ENCODE measurements around the gene ZNF593OS. TPM values are rescaled to one million over a fixed set of nuclear protein-coding genes. Genes with fewer than 3 reads are reported as not detected.
A peak's percentile ranks its signal among the peaks of the same experiment; 100 is the strongest.

ZNF593OS gene
- total RNA-seq, 1 experiment from 2014 or later: not detected

- H3K79me2 ChIP-seq (ENCODE audit: insufficient read depth, low read length): no peaks in the 10 kb centered on the region
- no peak overlapping the region for H3K23ac ChIP-seq (ENCODE audit: insufficient read length, low read depth, low read length)
- no peak overlapping the region for H3K4me3 Mint-ChIP-seq
- H3K56ac ChIP-seq (ENCODE audit: insufficient read length, low read depth, low read length): no peak overlapping the region
- H3K18ac ChIP-seq (ENCODE audit: insufficient read length, low read depth, low read length): peak overlapping the region; percentile 36
- no peaks in the 10 kb centered on the region for H3K27me3 ChIP-seq (ENCODE audit: insufficient read depth, low read length)
- H3K9me3 Mint-ChIP-seq: no peaks in the 10 kb centered on the region
- no peak for DNase-seq
- H3K9ac ChIP-seq (ENCODE audit: extremely low read depth, insufficient read length, low read length): no peak overlapping the region
- H4K20me1 ChIP-seq (ENCODE audit: control insufficient read depth, insufficient read depth, insufficient read length): no peaks in the 10 kb centered on the region
- H3K27me3 Mint-ChIP-seq (ENCODE audit: low read depth): peaks cover 19% of the 10 kb centered on the region
- no peak overlapping the region for H2BK20ac ChIP-seq (ENCODE audit: low read depth, low read length, poor library complexity, severe bottlenecking)
- no peaks in the 10 kb centered on the region for H3K23me2 ChIP-seq (ENCODE audit: insufficient read length, low read depth, low read length, poor library complexity, severe bottlenecking)
- no peak overlapping the region for H2AK5ac ChIP-seq (ENCODE audit: insufficient read length, low read length)
- no peak for TF ChIP-seq CTCF (conservative IDR thresholded peaks at IDR 0.05)
- H3K4me1 Mint-ChIP-seq: peaks cover 33 to 42% of the 10 kb centered on the region in 2 experiments
- no peak overlapping the region for H3K4ac ChIP-seq (ENCODE audit: low read depth, low read length)
- no peak overlapping the region for H3K4me2 ChIP-seq (ENCODE audit: insufficient read depth, insufficient read length, low read length)
- WGBS (ENCODE audit: extremely low coverage, insufficient read length, low lambda C conversion rate): no CpG with 5 or more reads among the region's 5 CpGs
- no peaks in the 10 kb centered on the region for H3K4me1 ChIP-seq (ENCODE audit: insufficient read depth, low read length)
- no peaks in the 10 kb centered on the region for H3K79me1 ChIP-seq (ENCODE audit: insufficient read depth, low read depth, low read length, poor library complexity, severe bottlenecking)
- no peak overlapping the region for H4K8ac ChIP-seq (replicated peaks; ENCODE audit: insufficient read length, low read depth, low read length)
- H2AFZ ChIP-seq (ENCODE audit: low read length): no peak overlapping the region
- H2BK5ac ChIP-seq (ENCODE audit: insufficient read length, low read length): no peak overlapping the region
- no peaks in the 10 kb centered on the region for H3K9me3 ChIP-seq (ENCODE audit: control insufficient read depth, low read depth, low read length)
- H2BK12ac ChIP-seq (ENCODE audit: insufficient read length, low read depth, low read length): no peak overlapping the region
- H4K5ac ChIP-seq (ENCODE audit: insufficient read length, low read depth, low read length): no peak overlapping the region
- H3K14ac ChIP-seq (ENCODE audit: insufficient read depth, low read length): no peak overlapping the region
- H3T11ph ChIP-seq (ENCODE audit: low read length): no peak overlapping the region
- no peaks in the 10 kb centered on the region for H3K36me3 Mint-ChIP-seq (ENCODE audit: insufficient read depth in 1 of 3, low read depth in 3 of 3)
- no peak overlapping the region for H4K91ac ChIP-seq (ENCODE audit: insufficient read length, low read depth, low read length)
- no peak overlapping the region for H2BK15ac ChIP-seq (ENCODE audit: low read depth, low read length)
- H3K27ac ChIP-seq (ENCODE audit: insufficient read length, low read depth, low read length): no peak overlapping the region
- no peak overlapping the region for H2BK120ac ChIP-seq (ENCODE audit: low read depth, low read length, poor library complexity, severe bottlenecking)
- H3K27ac Mint-ChIP-seq: no peak overlapping the region; a peak in 2 of 7 replicates
Measured at GRCh38 chr1:26200413-26200812, 28.8 kb upstream of the ZNF593OS start.

Data from H9 (cell line).